OCI-LY3 (cell line): Measurements from ENCODE around the gene RNF166.

Source experiments
- H2AFZ ChIP-seq: fragments of 200-600, 300-600 bp; shearing (Covaris generic); 2 replicates; pipeline ENCODE4 v1.6.0; 2014; ENCODE audit warnings: antibody characterized with exemption, low read depth, low read length
- H3K27ac ChIP-seq: fragments of 200-600, 300-600 bp; sonication (generic); 2 replicates; pipeline ENCODE4 v1.5.1; 2014; ENCODE audit warnings: mild to moderate bottlenecking, low read length, moderate library complexity, mixed read lengths
- H3K27me3 ChIP-seq: fragments of 200-600, 300-600 bp; sonication (generic); 2 replicates; pipeline ENCODE4 v1.6.1; 2014; ENCODE audit warnings: low read depth, low read length, mixed read lengths
- H3K36me3 ChIP-seq: fragments of 200-600, 300-600 bp; sonication (generic); replicated peaks from 2 replicates; pipeline ENCODE3; 2014; ENCODE audit warnings: low read depth, low read length, mixed read lengths
- H3K4me1 ChIP-seq: fragments of 300-600, 200-600 bp; sonication (generic); 2 replicates; pipeline ENCODE4 v1.6.1; 2014; ENCODE audit warnings: low read length, mixed read lengths
- H3K4me2 ChIP-seq: fragments of 200-600, 300-600 bp; sonication (generic); 2 replicates; pipeline ENCODE4 v1.6.1; 2014; ENCODE audit warnings: low read length, mixed read lengths
- H3K4me3 ChIP-seq: fragments of 300-600, 200-600 bp; sonication (generic); 2 replicates; pipeline ENCODE4 v1.5.1; 2014; ENCODE audit warnings: antibody characterized with exemption, mild to moderate bottlenecking, low read length, moderate library complexity
- H3K79me2 ChIP-seq: fragments of 300-600, 200-600 bp; shearing (Covaris generic); 2 replicates; pipeline ENCODE4 v1.6.1; 2014; ENCODE audit warnings: mild to moderate bottlenecking, low read length, mixed read lengths
- H3K9ac ChIP-seq: fragments of 300-600, 200-600 bp; shearing (Covaris generic); 2 replicates; pipeline ENCODE4 v1.6.0; 2014; ENCODE audit warnings: mild to moderate bottlenecking, low read length, moderate library complexity
- H3K9me3 ChIP-seq: fragments of 200-600, 300-600 bp; shearing (Covaris generic); 2 replicates; pipeline ENCODE4 v1.6.1; 2014; ENCODE audit warnings: low read length, mixed read lengths; ENCODE audit not compliant: insufficient read depth
- H4K20me1 ChIP-seq: fragments of 200-600, 300-600 bp; sonication (generic); 2 replicates; pipeline ENCODE4 v1.6.1; 2016; ENCODE audit warnings: low read length, mixed read lengths; ENCODE audit not compliant: insufficient read depth
- EZH2phosphoT487 ChIP-seq: fragments of 200-600 bp; shearing (Covaris generic); IDR thresholded peaks from 2 replicates; pipeline ENCODE4 v1.6.1; 2018; ENCODE audit warnings: antibody characterized with exemption, mixed run types, low read depth
- TF ChIP-seq, protein P1 (sequence below): fragments of 200-600, 300-600 bp; sonication (generic); IDR thresholded peaks from 2 replicates; pipeline ENCODE4 v1.5.1; 2014; ENCODE audit warnings: antibody characterized with exemption, low read length, low read depth

The RNF166 gene

GRCh38 chr16:88732961-88733294, 26.7 kb upstream of the RNF166 start:
- H3K27me3 ChIP-seq: no peaks in the 10 kb centered on the region
- H4K20me1 ChIP-seq: peaks cover 17% of the 10 kb centered on the region; the same call in 1 of the 2 replicates
- peaks cover 8% of the 10 kb centered on the region for H3K4me1 ChIP-seq
- no peak overlapping the region for H3K4me3 ChIP-seq
- no peak for TF ChIP-seq EZH2phosphoT487
- no peak overlapping the region for H3K27ac ChIP-seq
- H3K36me3 ChIP-seq: peaks cover 3% of the 10 kb centered on the region
- H3K79me2 ChIP-seq: no peaks in the 10 kb centered on the region
- no peak overlapping the region for H3K9ac ChIP-seq
- no peaks in the 10 kb centered on the region for H3K9me3 ChIP-seq
- H2AFZ ChIP-seq: no peak overlapping the region
- H3K4me2 ChIP-seq: no peak overlapping the region

DNA sequence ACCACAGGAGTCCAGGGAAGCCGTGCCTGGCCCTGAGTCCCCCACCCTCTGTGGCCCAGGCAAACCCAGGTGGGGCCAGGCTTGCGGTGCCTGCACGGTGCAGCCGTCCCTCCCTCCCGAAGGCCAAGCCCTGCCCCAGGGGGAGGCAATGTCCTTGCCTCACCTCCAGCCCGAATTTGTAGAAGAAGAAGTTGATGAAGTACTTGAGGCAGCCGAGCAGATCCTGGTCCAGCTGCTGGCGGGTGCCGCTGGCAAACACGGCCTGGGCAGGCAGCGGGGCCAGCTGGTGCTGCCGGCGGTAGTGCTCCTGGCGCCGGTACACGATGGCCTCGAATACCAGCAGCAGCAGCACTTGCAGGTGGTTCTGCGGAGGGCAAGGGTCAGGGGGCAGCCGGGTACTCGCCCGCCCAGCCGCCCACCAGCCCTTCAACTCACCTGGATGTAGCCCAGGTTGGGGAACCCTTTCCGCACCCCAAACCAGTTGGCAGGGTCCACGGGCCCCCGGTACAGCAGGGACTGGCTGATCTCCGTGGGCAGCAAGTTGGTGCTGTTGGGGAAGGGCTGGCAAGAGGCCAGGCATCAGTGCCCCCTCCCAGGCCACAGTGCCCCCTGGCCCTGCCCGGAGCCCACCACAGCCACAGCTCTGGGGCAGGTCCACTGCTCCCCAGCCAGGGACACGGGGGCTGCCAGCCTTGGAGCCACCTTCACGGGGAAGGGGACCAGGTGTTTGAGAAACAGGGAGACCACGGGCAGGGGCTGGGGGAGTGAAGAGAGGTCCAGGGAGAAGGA, 26.2 kb upstream of the RNF166 start:
- Histone ChIP-seq H3K4me3 (no peak overlapping the region), H3K9me3 (no peaks in the 10 kb centered on the region), H3K36me3 (peaks cover 3% of the 10 kb centered on the region), H3K4me1 (peaks cover 8% of the 10 kb centered on the region), H3K27ac (no peak overlapping the region), H2AFZ (no peak overlapping the region), H3K9ac (no peak overlapping the region), H3K4me2 (no peak overlapping the region), H3K27me3 (no peaks in the 10 kb centered on the region), H3K79me2 (no peaks in the 10 kb centered on the region), H4K20me1 (peaks cover 17% of the 10 kb centered on the region; the same call in 1 of the 2 replicates)
- no peak for TF ChIP-seq EZH2phosphoT487
- TF ChIP-seq, protein P1, sequence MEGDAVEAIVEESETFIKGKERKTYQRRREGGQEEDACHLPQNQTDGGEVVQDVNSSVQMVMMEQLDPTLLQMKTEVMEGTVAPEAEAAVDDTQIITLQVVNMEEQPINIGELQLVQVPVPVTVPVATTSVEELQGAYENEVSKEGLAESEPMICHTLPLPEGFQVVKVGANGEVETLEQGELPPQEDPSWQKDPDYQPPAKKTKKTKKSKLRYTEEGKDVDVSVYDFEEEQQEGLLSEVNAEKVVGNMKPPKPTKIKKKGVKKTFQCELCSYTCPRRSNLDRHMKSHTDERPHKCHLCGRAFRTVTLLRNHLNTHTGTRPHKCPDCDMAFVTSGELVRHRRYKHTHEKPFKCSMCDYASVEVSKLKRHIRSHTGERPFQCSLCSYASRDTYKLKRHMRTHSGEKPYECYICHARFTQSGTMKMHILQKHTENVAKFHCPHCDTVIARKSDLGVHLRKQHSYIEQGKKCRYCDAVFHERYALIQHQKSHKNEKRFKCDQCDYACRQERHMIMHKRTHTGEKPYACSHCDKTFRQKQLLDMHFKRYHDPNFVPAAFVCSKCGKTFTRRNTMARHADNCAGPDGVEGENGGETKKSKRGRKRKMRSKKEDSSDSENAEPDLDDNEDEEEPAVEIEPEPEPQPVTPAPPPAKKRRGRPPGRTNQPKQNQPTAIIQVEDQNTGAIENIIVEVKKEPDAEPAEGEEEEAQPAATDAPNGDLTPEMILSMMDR: no peak

DNA sequence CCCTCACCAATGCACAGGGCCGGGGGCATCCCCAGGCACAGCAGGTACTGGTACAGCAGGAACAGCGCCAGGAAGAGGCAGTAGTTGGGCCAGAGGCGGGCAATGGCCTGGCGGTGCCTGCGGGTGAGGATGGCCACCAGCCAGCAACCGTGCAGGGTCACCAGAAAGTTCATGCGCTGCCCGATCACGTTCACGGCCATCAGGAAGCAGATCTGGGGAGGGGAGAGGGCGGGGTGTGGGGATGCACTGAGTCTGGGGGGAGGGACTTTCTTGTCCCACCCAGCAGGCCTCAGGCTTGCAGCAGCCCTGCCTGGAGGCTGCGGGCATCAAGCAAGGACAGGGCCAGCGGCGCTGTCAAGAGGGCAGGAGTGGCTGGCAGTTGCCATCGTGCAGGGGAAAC, 25.5 kb upstream of the RNF166 start:
- H3K27me3 ChIP-seq: no peaks in the 10 kb centered on the region
- no peaks in the 10 kb centered on the region for H3K79me2 ChIP-seq
- no peak for TF ChIP-seq EZH2phosphoT487
- TF ChIP-seq, protein P1: no peak
- no peak overlapping the region for H2AFZ ChIP-seq
- H3K4me2 ChIP-seq: no peak overlapping the region
- no peak overlapping the region for H3K4me3 ChIP-seq
- peaks cover 5% of the 10 kb centered on the region for H3K4me1 ChIP-seq
- H3K9ac ChIP-seq: no peak overlapping the region
- H4K20me1 ChIP-seq: peaks cover 13% of the 10 kb centered on the region; the same call in 1 of the 2 replicates
- H3K27ac ChIP-seq: no peak overlapping the region
- no peaks in the 10 kb centered on the region for H3K9me3 ChIP-seq
- peaks cover 3% of the 10 kb centered on the region for H3K36me3 ChIP-seq

DNA sequence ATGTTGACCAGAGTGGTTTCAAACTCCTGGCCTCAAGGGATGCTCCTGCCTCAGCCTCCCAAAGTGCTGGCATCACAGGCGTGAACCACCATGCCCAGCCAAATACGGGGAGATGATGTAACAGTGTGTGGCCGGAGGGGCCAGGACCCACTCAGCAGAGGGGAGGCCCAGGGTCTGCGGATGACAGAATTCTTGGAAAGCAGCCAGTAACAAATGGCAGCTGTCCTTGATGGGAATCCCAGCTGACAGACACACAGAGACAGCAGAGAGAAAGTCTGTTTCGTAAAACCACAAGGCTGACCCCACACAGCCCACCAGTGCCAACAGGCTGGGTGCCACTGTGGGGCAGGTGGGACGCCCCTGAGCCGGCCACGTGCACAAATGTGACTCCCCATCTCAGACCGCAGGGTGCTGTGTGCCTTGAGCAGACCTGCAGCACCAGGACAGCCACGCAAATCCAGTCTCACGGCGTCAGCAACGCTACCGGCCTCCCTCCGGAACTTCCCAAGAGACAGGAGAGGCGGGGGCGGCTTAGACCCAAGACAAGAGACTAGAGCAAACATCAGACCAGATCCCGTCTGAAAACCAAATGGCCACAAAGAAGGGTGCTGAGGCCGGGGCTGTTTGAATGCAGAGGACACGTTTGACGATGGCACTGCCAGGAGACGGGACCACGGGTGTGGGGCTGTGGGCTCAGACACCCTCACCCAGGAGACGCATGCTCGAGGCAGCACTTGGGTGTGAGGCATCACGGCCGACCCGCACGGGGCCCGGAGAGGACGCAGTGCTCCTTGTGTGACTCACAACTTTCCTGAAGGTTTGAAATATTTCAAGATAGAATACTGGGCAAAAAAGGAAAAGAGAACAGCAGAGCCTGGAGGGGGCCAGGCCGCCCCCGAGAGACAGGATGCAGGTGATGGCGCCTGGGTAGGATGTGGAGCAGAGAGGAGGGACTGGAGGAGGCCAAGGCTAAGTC, 24.7 kb upstream of the RNF166 start:
- peaks cover 12% of the 10 kb centered on the region; the same call in 1 of the 2 replicates for H4K20me1 ChIP-seq
- H3K36me3 ChIP-seq: peaks cover 3% of the 10 kb centered on the region
- H3K4me1 ChIP-seq: peaks cover 5% of the 10 kb centered on the region
- no peak for TF ChIP-seq EZH2phosphoT487
- TF ChIP-seq, protein P1: no peak
- H3K4me2 ChIP-seq: no peak overlapping the region
- no peak overlapping the region for H2AFZ ChIP-seq
- H3K27ac ChIP-seq: no peak overlapping the region
- no peaks in the 10 kb centered on the region for H3K9me3 ChIP-seq
- H3K9ac ChIP-seq: no peak overlapping the region
- H3K27me3 ChIP-seq: no peaks in the 10 kb centered on the region
- H3K79me2 ChIP-seq: no peaks in the 10 kb centered on the region
- H3K4me3 ChIP-seq: no peak overlapping the region
